ENCODE results near the gene ABCG1. TPM values are rescaled to one million over a fixed set of nuclear protein-coding genes. Genes with fewer than 3 reads are reported as not detected.

Gene ABCG1
- total RNA-seq, 1 donor from 2014 or later = 138 TPM

DNA sequence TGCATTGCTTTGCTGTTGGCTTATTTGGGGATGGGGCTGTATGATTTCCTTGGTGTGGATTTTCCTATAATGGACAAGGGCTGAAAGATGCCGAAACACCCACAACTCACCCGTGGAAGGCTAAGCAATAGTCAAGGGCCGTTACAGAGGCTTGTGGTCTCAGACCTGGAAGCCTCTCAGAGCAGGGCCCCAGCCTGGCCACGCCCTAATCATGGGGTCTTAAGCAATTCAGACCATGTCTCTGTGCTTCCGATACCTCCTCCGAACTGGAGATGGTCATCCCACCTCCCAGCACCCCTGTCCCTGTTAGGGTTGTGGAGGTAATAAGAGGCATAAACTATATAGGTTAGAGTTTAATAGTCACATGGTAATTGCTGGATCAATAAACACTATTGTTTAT lies 3.4 kb downstream of the ABCG1 start:
- no peak for TF ChIP-seq CTCF (IDR thresholded peaks at IDR 0.05; ENCODE audit: insufficient read depth, low read length, severe bottlenecking)
- FAIRE-seq (no peak), DNase-seq (ENCODE audit: low read depth) (no peak)
- peaks cover 5% of the 10 kb centered on the region for H3K36me3 ChIP-seq (ENCODE audit: control insufficient read depth, insufficient read depth, low read length)
- H3K4me3 ChIP-seq (ENCODE audit: low read depth, low read length) = no peak overlapping the region
- H3K27me3 ChIP-seq (ENCODE audit: control insufficient read depth, insufficient read depth, low read length) = no peaks in the 10 kb centered on the region

DNA sequence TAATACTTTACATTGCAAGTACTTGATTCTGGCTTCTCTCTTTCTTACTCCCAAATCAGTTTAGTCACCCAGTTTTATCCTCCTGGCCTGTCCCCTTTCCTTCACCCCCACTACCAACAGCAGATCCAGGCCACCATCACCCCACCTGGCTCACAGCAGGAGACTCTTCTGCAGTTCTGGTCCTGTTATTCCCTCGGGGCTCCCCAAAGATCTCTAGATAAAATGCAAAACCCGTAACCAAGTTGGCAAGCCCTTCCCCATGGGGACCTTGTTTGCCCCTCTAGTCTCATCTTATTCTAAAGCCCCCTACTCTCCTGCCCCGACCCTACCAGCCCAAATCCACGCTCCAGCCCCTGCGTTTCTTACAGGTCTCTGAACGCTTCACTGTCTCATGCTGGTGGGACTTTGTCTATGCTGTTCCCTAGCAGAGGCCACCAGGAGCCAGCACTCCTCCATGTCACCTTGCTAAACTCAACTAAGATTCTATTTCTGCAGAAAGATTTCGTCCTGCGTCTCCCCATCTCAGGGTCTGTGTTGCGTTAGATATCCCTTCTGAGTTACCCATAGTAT lies 4.0 kb downstream of the ABCG1 start:
- FAIRE-seq (no peak), DNase-seq (ENCODE audit: low read depth) (no peak)
- peaks cover 5% of the 10 kb centered on the region for H3K36me3 ChIP-seq (ENCODE audit: control insufficient read depth, insufficient read depth, low read length)
- no peak for TF ChIP-seq CTCF (IDR thresholded peaks at IDR 0.05; ENCODE audit: insufficient read depth, low read length, severe bottlenecking)
- H3K27me3 ChIP-seq (ENCODE audit: control insufficient read depth, insufficient read depth, low read length) = no peaks in the 10 kb centered on the region
- H3K4me3 ChIP-seq (ENCODE audit: low read depth, low read length) = no peak overlapping the region

GRCh38 chr21:42223826-42224575 lies 5.1 kb downstream of the ABCG1 start:
- Histone ChIP-seq H3K27me3 (ENCODE audit: control insufficient read depth, insufficient read depth, low read length) (no peaks in the 10 kb centered on the region), H3K4me3 (ENCODE audit: low read depth, low read length) (no peak overlapping the region), H3K36me3 (ENCODE audit: control insufficient read depth, insufficient read depth, low read length) (peaks cover 5% of the 10 kb centered on the region)
- no peak for TF ChIP-seq CTCF (IDR thresholded peaks at IDR 0.05; ENCODE audit: insufficient read depth, low read length, severe bottlenecking)
- DNase-seq (ENCODE audit: low read depth) = no peak
- no peak for FAIRE-seq

DNA sequence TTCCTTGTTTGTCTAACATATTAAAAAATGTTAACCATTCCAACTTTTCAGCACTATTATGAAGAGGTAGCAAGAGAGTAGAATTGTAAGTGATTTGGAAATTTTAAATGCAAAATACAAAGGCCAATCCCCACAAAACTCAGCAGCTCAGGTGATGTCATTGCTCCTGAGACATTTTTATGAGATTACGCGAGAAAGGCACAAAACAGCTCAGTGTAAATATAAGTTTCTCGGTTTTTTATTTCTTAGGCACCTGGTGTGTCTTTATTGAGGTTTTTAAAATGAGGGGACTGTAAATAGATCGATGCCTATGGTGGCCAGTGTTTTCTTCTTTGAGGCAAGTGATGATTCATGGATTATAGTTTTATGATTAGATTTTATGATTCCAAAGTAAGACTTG lies 6.1 kb downstream of the ABCG1 start:
- peaks cover 5% of the 10 kb centered on the region for H3K36me3 ChIP-seq (ENCODE audit: control insufficient read depth, insufficient read depth, low read length)
- DNase-seq (ENCODE audit: low read depth) = no peak
- no peak for FAIRE-seq
- no peak overlapping the region for H3K4me3 ChIP-seq (ENCODE audit: low read depth, low read length)
- H3K27me3 ChIP-seq (ENCODE audit: control insufficient read depth, insufficient read depth, low read length) = no peaks in the 10 kb centered on the region
- no peak for TF ChIP-seq CTCF (IDR thresholded peaks at IDR 0.05; ENCODE audit: insufficient read depth, low read length, severe bottlenecking)

DNA sequence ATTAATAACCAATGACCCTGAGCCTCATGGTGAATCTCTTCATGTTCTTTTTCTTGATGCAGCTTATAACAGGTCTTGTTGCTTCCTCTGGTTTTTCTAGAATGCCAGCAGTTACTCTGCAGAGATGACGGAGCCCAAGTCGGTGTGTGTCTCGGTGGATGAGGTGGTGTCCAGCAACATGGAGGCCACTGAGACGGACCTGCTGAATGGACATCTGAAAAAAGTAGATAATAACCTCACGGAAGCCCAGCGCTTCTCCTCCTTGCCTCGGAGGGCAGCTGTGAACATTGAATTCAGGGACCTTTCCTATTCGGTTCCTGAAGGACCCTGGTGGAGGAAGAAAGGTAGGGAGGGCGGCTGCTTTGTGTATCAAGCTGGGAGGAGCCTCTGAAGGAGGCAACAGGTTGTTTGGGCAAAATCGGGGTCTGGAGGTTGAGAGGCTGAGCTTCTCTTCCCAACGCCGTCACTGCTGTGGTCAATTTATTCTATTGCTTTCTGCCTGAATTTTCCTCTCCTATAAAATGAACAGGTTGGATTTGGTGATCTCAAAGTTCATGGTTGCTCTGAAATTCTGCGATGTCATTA lies 6.7 kb downstream of the ABCG1 start:
- Histone ChIP-seq H3K36me3 (ENCODE audit: control insufficient read depth, insufficient read depth, low read length) (peaks cover 5% of the 10 kb centered on the region), H3K4me3 (ENCODE audit: low read depth, low read length) (no peak overlapping the region), H3K27me3 (ENCODE audit: control insufficient read depth, insufficient read depth, low read length) (no peaks in the 10 kb centered on the region)
- TF ChIP-seq CTCF (IDR thresholded peaks at IDR 0.05; ENCODE audit: insufficient read depth, low read length, severe bottlenecking) = no peak
- DNase-seq (ENCODE audit: low read depth) = no peak
- no peak for FAIRE-seq
